Kidney (tissue), 14 donors: ENCODE data around the gene PDCD10. TPM values are rescaled to one million over a fixed set of nuclear protein-coding genes. Genes with fewer than 3 reads are reported as not detected.

Source experiments
- DNase-seq, 5 donors: peaks; one replicate each; pipeline ENCODE4 v3.0.0-alpha.2; 2013 to 2020
- FAIRE-seq: peaks from 2 replicates; lab custom pipeline; 2012; peaks lifted over from hg19 to GRCh38; lab: Jason Lieb, UNC
- H3K27ac ChIP-seq, 2 donors: one replicate each; pipeline ENCODE4 v1.7.0; 2013; ENCODE audit warnings: low read depth in 2 of 2, low read length in 2 of 2, inconsistent platforms in 1 of 2
- H3K27me3 ChIP-seq: one replicate; pipeline ENCODE4 v1.7.1; 2013; ENCODE audit warnings: low read length, inconsistent platforms; ENCODE audit not compliant: control insufficient read depth, insufficient read depth
- H3K36me3 ChIP-seq, 3 donors: one replicate each; pipeline versions ENCODE4 v1.7.0 to v1.7.1; 2013; ENCODE audit warnings: low read length in 3 of 3, control low read depth in 1 of 3, inconsistent platforms in 1 of 3; ENCODE audit not compliant: insufficient read depth in 3 of 3, control insufficient read depth in 2 of 3
- H3K4me1 ChIP-seq, 3 donors: one replicate each; pipeline versions ENCODE4 v1.7.0 to v1.7.1; 2013; ENCODE audit warnings: low read length in 3 of 3, inconsistent platforms in 1 of 3, low read depth in 1 of 3; ENCODE audit not compliant: control insufficient read depth in 2 of 3, insufficient read depth in 2 of 3
- H3K4me3 ChIP-seq, 3 donors: one replicate each; pipeline versions ENCODE4 v1.7.0 to v1.8.1; 2013; ENCODE audit warnings: low read length in 3 of 3, control low read depth in 1 of 3, inconsistent platforms in 1 of 3
- H3K9ac ChIP-seq, 3 donors: one replicate each; pipeline versions ENCODE4 v1.7.0 to v1.7.1; 2013; ENCODE audit warnings: low read length in 3 of 3, control low read depth in 1 of 3, inconsistent platforms in 1 of 3
- H3K9me3 ChIP-seq, 3 donors: one replicate each; pipeline versions ENCODE4 v1.7.0 to v1.7.1; 2013; ENCODE audit warnings: low read length in 3 of 3, control low read depth in 1 of 3, inconsistent platforms in 1 of 3; ENCODE audit not compliant: control insufficient read depth in 2 of 3, insufficient read depth in 1 of 3
- intact Hi-C: fragments of 100-400 bp; cut with DNase I; formaldehyde crosslinking; loops from one replicate; pipeline ENCODE4 v1.11.1; 2022
- polyA plus RNA-seq: library from polyadenylated mRNA; stranded (reverse); fragments of 350-450 nt; fragmentation: Illumina TruSeq; extraction: RNeasy Lipid Tissue Mini Kit (QIAGEN cat#74804); gene quantifications from one replicate; pipeline ENCODE4 v1.2.3, GENCODE V29; 2014; ENCODE audit warnings: low read depth, low replicate concordance; ENCODE audit not compliant: insufficient read depth
- total RNA-seq: library from RNA; stranded (reverse); fragmentation: NEBNext Ultra II Directional; extraction: Animal tissue kit (Norgen Biotek cat#: 25700); gene quantifications from one replicate; pipeline ENCODE4 v1.2.1, GENCODE V29; 2021
- TF ChIP-seq, protein P1 (sequence below): IDR thresholded peaks from 3 replicates; pipeline ENCODE4 v1.5.1; 2012; ENCODE audit warnings: mild to moderate bottlenecking, moderate library complexity, borderline replicate concordance; ENCODE audit not compliant: insufficient read depth; ENCODE audit errors: extremely low read depth
- donor health status: control.
- donor health status: control.
- donor health status: control.
- donor health status: control.
- donor health status: control.
- donor health status: DM: yes; HTN: yes; CAD: no.
- donor health status: Normal renal cell carcinoma (clear cell type).

PDCD10 gene
- total and polyA plus RNA-seq, 2 donors from 2014 or later = 50.0 to 55.1 TPM

DNA sequence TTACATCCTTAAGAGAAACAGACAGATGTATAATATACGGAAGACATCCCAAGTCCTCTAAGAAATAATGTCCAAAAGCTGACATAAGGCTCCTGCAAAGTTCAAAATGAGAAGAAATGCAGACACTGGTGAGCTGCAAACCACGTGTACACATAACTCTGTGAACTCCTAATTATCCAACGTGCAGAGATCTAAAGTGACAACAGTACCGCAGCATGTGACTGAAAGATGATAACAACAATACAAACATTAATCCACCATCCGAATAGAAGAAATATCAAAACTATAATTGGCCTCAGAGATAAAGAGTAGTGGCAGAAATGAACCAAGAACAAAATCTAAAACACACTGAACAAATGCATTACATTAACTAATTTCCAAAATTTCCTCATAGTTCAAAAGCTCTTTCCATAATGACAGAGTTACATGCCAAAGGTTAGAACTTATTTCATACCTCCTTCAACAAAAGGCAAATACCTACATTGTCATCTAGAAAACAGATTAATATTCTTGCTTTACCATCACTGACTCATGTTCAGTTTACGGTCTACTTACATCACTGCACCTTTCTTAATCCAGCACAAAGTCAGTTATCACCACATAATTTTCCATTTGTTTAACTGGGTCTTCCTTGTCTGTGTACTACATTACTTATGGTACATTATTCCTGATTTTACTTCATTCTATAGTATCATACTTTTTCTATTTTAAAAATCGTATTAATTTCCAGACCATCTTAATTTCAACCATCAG, 2.2 kb downstream of the PDCD10 start:
- Histone ChIP-seq H3K9ac (no peak overlapping the region), H3K36me3 (no peaks in the 10 kb centered on the region), H3K27ac (no peak overlapping the region), H3K27me3 (no peaks in the 10 kb centered on the region), H3K4me1 (peaks cover 0 to 7% (median 4%) of the 10 kb centered on the region in 3 donors), H3K9me3 (no peaks in the 10 kb centered on the region), H3K4me3 (no peak overlapping the region)
- intact Hi-C loops = no loop called here
- DNase-seq = no peak
- FAIRE-seq = no peak
- TF ChIP-seq, protein P1, sequence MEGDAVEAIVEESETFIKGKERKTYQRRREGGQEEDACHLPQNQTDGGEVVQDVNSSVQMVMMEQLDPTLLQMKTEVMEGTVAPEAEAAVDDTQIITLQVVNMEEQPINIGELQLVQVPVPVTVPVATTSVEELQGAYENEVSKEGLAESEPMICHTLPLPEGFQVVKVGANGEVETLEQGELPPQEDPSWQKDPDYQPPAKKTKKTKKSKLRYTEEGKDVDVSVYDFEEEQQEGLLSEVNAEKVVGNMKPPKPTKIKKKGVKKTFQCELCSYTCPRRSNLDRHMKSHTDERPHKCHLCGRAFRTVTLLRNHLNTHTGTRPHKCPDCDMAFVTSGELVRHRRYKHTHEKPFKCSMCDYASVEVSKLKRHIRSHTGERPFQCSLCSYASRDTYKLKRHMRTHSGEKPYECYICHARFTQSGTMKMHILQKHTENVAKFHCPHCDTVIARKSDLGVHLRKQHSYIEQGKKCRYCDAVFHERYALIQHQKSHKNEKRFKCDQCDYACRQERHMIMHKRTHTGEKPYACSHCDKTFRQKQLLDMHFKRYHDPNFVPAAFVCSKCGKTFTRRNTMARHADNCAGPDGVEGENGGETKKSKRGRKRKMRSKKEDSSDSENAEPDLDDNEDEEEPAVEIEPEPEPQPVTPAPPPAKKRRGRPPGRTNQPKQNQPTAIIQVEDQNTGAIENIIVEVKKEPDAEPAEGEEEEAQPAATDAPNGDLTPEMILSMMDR = no peak

DNA sequence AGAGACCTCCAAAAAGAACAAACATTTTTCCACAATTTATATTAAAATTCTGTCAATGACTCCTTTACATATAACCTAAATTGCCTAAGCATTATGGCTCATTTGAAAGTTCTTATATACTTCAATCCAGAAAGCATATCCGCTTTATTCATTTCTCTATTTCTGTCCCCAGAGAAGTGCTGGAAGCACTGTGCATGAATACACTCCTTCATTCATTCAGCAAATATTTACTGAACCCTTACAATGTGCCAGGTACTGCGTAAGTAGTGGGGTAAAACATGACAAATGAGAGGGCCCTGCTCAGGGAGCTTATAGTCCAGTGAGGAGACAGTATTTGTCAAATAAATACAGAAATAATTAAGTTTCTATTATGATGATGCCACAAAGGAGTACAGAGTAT, 3.3 kb downstream of the PDCD10 start:
- DNase-seq (no peak), FAIRE-seq (no peak)
- TF ChIP-seq, protein P1 = no peak
- Histone ChIP-seq H3K9ac (no peak overlapping the region), H3K4me3 (no peak overlapping the region), H3K27me3 (no peaks in the 10 kb centered on the region), H3K27ac (no peak overlapping the region), H3K9me3 (no peaks in the 10 kb centered on the region), H3K36me3 (no peaks in the 10 kb centered on the region), H3K4me1 (peaks cover 0 to 7% (median 4%) of the 10 kb centered on the region in 3 donors)
- intact Hi-C loops = no loop called here

DNA sequence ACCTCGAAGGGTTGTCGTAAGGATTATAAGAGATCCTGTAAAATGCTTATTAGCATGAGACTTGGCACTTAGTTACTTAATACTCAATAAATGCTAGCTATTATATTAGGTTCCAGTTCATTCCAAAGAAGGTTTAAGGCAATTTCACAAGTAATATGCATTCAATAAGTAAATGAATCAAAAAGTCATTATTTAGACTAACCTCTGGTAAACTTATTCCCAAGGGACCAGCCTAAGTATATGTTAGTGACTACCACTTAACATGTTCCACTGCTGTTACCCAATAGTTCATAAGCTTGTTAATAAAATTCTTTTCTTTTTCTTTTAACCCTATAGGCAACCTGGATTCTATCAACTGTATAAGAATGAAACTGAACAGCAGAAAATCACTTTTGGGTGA, 5.1 kb downstream of the PDCD10 start:
- no peaks in the 10 kb centered on the region for H3K9me3 ChIP-seq
- TF ChIP-seq, protein P1 = no peak
- FAIRE-seq = no peak
- peaks cover 0 to 5% (median 4%) of the 10 kb centered on the region in 3 donors for H3K4me1 ChIP-seq
- no peaks in the 10 kb centered on the region for H3K36me3 ChIP-seq
- intact Hi-C loops = no loop called here
- no peak overlapping the region for H3K27ac ChIP-seq
- no peak overlapping the region for H3K4me3 ChIP-seq
- H3K9ac ChIP-seq = no peak overlapping the region
- no peak for DNase-seq
- no peaks in the 10 kb centered on the region for H3K27me3 ChIP-seq
